Adrenal gland (tissue), 12 donors: ENCODE data around the gene SESN1. TPM values are rescaled to one million over a fixed set of nuclear protein-coding genes. Genes with fewer than 3 reads are reported as not detected.

Source experiments
- DNase-seq, 7 donors: peaks; one replicate each; pipeline ENCODE4 v3.0.0-alpha.2; 2019 to 2020
- H3K27ac ChIP-seq, 5 donors: fragments of 200-600 bp; sonication (generic) in 4 of 5; 1 replicate in 3 of 5; 2 replicates in 2 of 5; pipeline versions ENCODE4 v1.5.1 to v1.8.0; 2016 to 2020; ENCODE audit warnings: mild to moderate bottlenecking in 1 of 5
- H3K27me3 ChIP-seq: fragments of 200-600 bp; 2 replicates; pipeline ENCODE4 v1.8.0; 2021
- H3K36me3 ChIP-seq, 2 donors: fragments of 200-600 bp; replicated peaks in 1 of 2; 1 replicate in 1 of 2; 2 replicates in 1 of 2; pipeline versions ENCODE4 v1.5.1 to v1.8.0; 2018 to 2022
- H3K4me1 ChIP-seq, 2 donors: fragments of 200-600 bp; replicated peaks in 1 of 2; 1 replicate in 1 of 2; 2 replicates in 1 of 2; pipeline versions ENCODE4 v1.5.1 to v1.8.0; 2018 to 2021
- H3K4me3 ChIP-seq, 4 donors: fragments of 200-600 bp; sonication (generic) in 3 of 4; one replicate each; pipeline ENCODE4 v1.5.1; 2016 to 2018
- H3K9me3 ChIP-seq, 3 donors: fragments of 200-600 bp; sonication (generic) in 1 of 3; replicated peaks in 1 of 3; 1 replicate in 2 of 3; 2 replicates in 1 of 3; pipeline versions ENCODE4 v1.5.1 to v1.8.0; 2016 to 2021
- CTCF ChIP-seq, 6 experiments: fragments of 450-650 bp in 4 of 6; fragments of 200-600 bp in 2 of 6; sonication (generic) in 1 of 6; IDR thresholded peaks; 1 replicate in 5 of 6; 2 replicates in 1 of 6; pipeline versions ENCODE4 v1.5.1 to v1.8.0; 2016 to 2021; ENCODE audit warnings: antibody characterized with exemption in 6 of 6, mild to moderate bottlenecking in 2 of 6, moderate library complexity in 1 of 6
- POLR2A ChIP-seq, 2 donors: fragments of 450-650 bp; IDR thresholded peaks; one replicate each; pipeline ENCODE4 v1.6.1; 2017; ENCODE audit warnings: antibody characterized with exemption in 2 of 2, mild to moderate bottlenecking in 2 of 2, moderate library complexity in 1 of 2
- WGBS, 4 donors: extraction: QIAGEN DNeasy Blood & Tissue Kit in 2 of 4; methylation state at CpG; one replicate each; pipeline versions ENCODE4 v1.1.5 to v1.1.7; 2013 to 2017; 5-methylcytosine and 5-hydroxymethylcytosine counted together
- intact Hi-C, 2 donors: fragments of 100-400 bp; cut with DNase I; formaldehyde crosslinking; loops; one replicate each; pipeline versions ENCODE4 v1.14.1 to v1.15.0; 2022 to 2023
- polyA plus RNA-seq, 3 donors: library from polyadenylated mRNA; stranded (reverse); fragments of 200-250 nt in 2 of 3; fragments of 350-450 nt in 1 of 3; fragmentation: Illumina TruSeq in 1 of 3; extraction: RNeasy Lipid Tissue Mini Kit (QIAGEN cat#74804) in 1 of 3; gene quantifications; one replicate each; pipeline ENCODE4 v1.2.3, GENCODE V29; 2013 to 2014
- total RNA-seq, 9 donors: library from RNA; depleted of rRNA in 4 of 9; stranded (reverse); fragments of >200 nt in 4 of 9; fragments of 120-200 nt in 1 of 9; fragmentation: NEBNext Ultra II Directional in 1 of 9; extraction: Animal tissue kit (Norgen Biotek cat#: 25700) in 1 of 9; gene quantifications; one replicate each; pipeline versions ENCODE4 v1.1.0 to v1.2.4, GENCODE V29; 2013 to 2023
- donor health status: healthy with polysubstance abuse.
- donor health status: Bipolar disorder and iron deficiency.
- donor health status: DM: yes; HTN: yes; CAD: no.
- donor health status: DM: no; HTN: no; CAD: no.
- donor health status: DM: no; HTN: no; CAD: no.
- donor health status: DM: yes; HTN: yes; CAD: no.

SESN1 gene
- total and polyA plus RNA-seq, 12 donors = 14.2 to 72.7 (median 42.5) TPM

GRCh38 chr6:109059571-109060021 is 35.0 kb downstream of the SESN1 start:
- H3K9me3 ChIP-seq = no peaks in the 10 kb centered on the region
- H3K27ac ChIP-seq = peak overlapping the region; percentile 22 to 78 (median 49)
- intact Hi-C loops = loop anchor here in 1 of 2 donors (10.0 kb wide), 2 partner anchors 55 to 165 kb away; no protein-coding TSS in a partner anchor
- WGBS, 4 donors = 30 to 33% (median 31%) methylated on average over 4 of the region's 4 CpGs
- no peak for TF ChIP-seq POLR2A (IDR thresholded peaks at IDR 0.05)
- TF ChIP-seq CTCF (IDR thresholded peaks at IDR 0.05) = peak in 5 of 6 experiments; percentile 11 to 39 (median 19)
- peak in 1 of 7 donors; percentile 28 for DNase-seq
- H3K36me3 ChIP-seq = no peaks in the 10 kb centered on the region
- H3K27me3 ChIP-seq = no peaks in the 10 kb centered on the region
- H3K4me3 ChIP-seq = peak overlapping the region in 1 of 4 donors; percentile 19
- peaks cover 29 to 47% of the 10 kb centered on the region in 2 donors for H3K4me1 ChIP-seq

GRCh38 chr6:109059153-109059552 is 35.5 kb downstream of the SESN1 start:
- peak overlapping the region in 1 of 4 donors; percentile 19 for H3K4me3 ChIP-seq
- H3K27ac ChIP-seq = peak overlapping the region in 3 of 5 donors; percentile 49 to 78 (median 58)
- H3K27me3 ChIP-seq = no peaks in the 10 kb centered on the region
- no peaks in the 10 kb centered on the region for H3K9me3 ChIP-seq
- DNase-seq = no peak
- 56 to 61% (median 59%) methylated on average over 3 of the region's 3 CpGs for WGBS, 4 donors
- intact Hi-C loops = no loop called here
- H3K4me1 ChIP-seq = peaks cover 29 to 47% of the 10 kb centered on the region in 2 donors
- H3K36me3 ChIP-seq = no peaks in the 10 kb centered on the region
- TF ChIP-seq POLR2A (IDR thresholded peaks at IDR 0.05) = no peak
- TF ChIP-seq CTCF (IDR thresholded peaks at IDR 0.05) = no peak

GRCh38 chr6:109058620-109059019 is 36.0 kb downstream of the SESN1 start:
- WGBS, 4 donors = 25 to 50% (median 41%) methylated on average over 2 of the region's 2 CpGs
- no peak for DNase-seq
- Histone ChIP-seq H3K9me3 (no peaks in the 10 kb centered on the region), H3K36me3 (no peaks in the 10 kb centered on the region), H3K27ac (no peak overlapping the region), H3K27me3 (no peaks in the 10 kb centered on the region), H3K4me1 (peaks cover 29 to 47% of the 10 kb centered on the region in 2 donors), H3K4me3 (no peak overlapping the region)
- intact Hi-C loops = no loop called here
- TF ChIP-seq POLR2A (IDR thresholded peaks at IDR 0.05) = no peak
- TF ChIP-seq CTCF (IDR thresholded peaks at IDR 0.05) = no peak

GRCh38 chr6:109056661-109057060 is 38.0 kb downstream of the SESN1 start:
- DNase-seq = no peak
- Histone ChIP-seq H3K27me3 (no peaks in the 10 kb centered on the region), H3K27ac (no peak overlapping the region), H3K36me3 (no peaks in the 10 kb centered on the region), H3K9me3 (no peaks in the 10 kb centered on the region), H3K4me1 (peaks cover 29 to 49% of the 10 kb centered on the region in 2 donors), H3K4me3 (no peak overlapping the region)
- TF ChIP-seq CTCF (IDR thresholded peaks at IDR 0.05) (no peak), POLR2A (IDR thresholded peaks at IDR 0.05) (no peak)
- intact Hi-C loops = no loop called here
